Smooth muscle cell of the brain vasculature (primary cell): ENCODE results near the gene WDR54.
"Not testable (repeated sequence)": the region's sequence is repeated elsewhere in the genome, so short reads cannot be mapped to it uniquely, and the experiment has no call there.

ENCODE experiments used
- DNase-seq: peaks from one replicate; pipeline ENCODE4 v3.0.0-alpha.2; 2012; ENCODE audit warnings: low read depth, low spot score

Gene WDR54

DNA sequence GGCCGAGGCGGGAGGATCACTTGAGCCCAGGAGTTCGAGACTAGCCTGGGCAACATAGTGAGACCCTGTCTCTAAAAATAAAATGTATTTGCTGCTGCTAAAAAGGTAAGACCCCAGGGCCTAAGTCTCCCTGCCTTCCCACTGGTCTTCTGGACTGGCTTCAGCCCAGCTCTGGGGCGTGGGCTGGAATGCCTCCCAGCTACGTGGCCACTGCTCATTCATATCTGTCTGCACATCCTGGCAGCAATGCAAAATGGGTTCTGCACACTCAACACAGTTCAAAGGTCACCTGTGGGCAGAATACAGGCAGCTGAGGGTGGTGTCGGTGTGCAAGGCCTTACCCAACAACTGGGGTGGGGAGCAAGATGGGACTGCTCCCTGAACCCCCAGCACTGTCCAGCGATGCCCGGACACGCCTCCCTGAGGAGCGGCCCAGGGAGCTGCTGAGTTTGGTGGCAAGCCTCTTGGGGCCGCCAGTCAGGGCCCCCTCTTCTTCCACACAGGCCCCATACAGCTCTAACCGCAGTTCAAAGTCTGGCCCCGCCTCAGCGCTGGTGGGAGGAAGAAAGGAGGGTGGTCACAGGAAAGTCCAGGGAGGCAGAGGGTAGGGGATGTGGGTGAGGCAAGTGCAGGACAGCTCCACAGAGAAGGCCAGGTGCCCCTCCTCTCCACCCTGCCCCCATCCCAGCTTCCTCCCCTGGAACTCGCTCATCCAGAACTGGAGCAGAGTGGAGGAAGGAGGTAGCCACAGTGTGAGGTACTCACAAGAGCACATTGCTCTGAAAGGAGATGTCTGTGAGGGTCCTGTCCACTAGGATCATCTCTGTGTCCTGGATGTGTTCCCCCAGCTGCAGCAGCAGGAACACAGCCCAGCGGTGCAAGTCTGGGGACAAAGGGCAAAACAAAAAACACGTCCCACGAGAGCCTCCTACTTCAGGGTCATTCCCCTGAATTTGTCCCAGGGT, 8.2 kb downstream of the WDR54 start:
- DNase-seq, result no peak

DNA sequence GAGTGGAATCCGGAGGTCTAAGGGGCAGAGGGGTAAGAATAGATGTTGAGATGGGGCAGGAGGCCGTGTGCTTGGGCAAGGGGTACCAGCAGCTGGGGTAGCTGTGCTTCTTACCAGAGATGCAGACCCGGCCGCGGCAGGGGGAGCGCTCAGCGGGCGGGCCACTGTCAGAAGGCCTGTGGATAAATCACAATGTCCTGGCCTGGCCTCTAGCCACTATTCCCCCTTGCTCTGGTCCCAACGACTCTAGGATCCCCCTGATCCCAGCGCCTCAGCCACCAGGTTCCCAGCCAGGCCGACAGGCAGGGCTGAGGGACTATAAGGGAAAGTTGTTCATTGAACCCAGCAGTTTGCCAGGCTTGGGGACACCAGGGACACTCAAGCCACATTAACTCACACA, 9.0 kb downstream of the WDR54 start:
- DNase-seq, result no peak

DNA sequence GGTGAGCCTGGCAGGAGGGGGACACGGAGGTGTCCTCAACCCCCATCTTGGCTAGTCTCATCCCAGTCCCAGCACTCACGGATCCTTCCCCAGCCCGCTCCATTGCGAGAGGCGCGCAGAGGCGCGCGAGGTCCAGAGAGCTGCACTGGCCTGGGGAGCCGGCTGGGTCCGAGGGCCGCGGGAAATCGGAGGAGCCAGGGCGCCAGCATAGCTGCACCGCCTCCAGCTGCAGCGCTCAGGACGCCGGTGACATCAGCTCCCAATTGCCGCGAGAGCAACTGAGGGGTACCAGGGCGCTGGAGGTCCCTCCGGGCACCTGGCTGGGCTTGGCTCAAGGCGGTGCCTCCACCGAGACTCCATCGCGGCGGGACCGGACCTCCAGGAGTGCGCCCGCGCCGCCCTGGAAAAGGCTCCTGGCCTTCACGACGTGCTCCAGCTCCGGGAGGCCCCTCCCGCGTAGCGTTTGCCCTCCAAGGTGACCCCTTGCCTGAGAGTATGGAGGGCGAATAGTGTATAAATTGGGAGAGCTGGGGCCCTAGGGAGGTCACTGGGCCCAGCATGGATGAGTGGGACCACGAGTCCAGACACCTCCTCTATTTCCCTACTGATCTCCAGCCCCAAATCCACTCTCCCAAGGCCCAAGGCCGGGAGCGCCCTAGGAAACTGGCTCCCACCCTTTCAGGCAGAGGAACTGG, 14.7 kb downstream of the WDR54 start:
- DNase-seq, result no peak

DNA sequence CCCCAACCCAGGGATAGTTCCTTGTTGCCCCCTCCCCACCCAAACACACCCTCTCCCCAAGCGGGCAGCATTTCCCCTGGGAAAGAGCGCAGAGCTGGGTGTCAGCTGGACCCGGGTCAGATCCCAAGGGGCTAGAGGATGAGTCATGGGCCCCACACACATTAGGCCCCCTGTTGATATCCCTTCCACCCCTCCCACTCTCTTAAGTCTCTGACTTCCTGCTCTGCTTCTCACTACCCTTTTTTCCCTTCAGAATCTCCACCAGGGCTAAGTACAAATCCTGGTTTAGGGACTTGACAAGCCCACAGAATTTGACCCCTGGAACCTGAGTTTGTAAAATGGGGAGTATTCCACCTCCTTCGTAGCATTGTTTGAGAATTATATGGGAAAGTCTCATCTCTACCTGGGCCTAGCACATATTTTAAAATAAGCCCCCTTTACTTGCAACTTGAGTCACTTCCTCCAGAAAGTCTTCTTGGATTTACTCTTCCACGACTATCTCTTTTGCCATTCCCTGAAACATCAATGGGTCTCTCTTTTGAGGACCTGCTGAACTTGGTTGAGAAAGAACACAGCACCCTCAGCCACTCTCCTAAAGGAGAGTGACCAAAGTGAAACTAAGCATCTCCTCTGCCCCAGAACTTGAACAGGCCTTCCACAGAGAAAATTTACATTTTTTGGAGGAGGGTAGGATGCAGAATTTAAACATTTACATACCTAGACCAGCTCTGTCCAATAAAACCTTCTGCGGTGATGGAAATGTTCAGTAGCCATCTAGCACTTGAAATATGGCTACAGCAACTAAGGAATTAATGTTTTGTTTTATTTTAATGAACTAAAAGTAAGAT, 15.5 kb downstream of the WDR54 start:
- DNase-seq, result no peak

DNA sequence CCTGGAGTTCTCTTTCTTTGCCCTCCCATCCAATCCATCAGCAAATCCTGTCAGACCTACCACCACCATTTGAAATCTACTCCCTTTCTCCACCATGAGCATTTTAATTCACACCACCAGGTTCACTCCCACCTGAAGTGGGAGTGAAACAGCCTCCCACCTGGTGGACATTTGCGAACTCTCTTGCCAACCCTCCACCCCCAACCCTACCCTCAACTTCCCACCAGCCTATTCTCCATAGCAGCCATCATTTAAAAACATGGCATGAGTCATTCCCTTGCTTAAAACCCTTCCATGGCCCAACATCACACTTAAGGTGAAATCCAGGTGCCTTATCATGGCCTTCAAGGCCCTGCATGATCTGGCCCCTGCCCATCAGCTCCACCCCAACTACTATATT, 16.7 kb downstream of the WDR54 start:
- no peak for DNase-seq

DNA sequence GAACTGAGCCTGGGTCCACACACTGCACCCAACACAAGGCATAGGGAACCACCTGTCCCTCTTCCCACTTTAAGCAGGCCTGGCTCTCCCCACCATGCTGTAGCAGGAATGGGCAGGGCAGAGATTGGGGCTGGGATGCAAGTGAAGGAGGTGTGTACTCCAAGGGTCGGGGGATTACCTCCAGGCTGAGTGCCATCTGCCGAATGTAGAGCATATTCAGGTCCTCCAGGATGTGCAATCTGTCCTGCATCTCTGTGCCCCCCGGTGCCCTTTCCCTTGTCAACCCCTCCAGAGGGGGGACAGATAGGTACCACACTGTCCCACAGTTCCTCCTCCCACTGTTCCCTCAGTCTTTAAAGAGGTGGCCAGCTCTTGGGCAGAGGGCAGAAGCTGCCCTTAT, 17.8 kb downstream of the WDR54 start:
- DNase-seq, result no peak

DNA sequence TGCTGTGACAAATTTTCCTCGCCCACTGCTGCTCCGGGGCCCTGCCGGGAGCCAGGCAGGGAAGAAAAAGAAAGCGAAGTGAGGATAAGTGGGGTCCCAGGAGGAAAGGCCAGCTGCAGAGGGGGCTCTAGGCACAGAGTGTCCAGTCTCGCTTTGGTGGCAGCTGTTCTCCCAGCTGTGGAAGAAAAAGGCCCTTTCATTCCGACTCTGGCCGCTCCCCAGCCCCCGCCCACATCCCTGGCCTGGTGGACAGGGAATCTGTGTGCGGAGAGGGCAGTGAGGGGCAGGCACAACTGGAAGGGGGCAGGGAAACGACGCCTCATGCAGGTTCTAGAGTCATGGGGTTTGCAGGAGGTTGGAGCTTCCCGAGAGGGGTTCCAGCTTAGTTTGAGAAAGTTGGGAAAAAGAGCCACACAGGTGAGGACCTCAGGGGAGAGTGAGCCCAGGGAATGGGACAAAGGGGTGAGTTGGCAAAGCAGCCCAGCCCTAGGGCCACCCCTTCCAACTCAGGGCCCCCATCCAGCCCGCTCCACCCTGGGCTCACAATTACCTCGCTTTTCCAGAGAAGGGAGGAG, 18.4 kb downstream of the WDR54 start:
- DNase-seq, result no peak

DNA sequence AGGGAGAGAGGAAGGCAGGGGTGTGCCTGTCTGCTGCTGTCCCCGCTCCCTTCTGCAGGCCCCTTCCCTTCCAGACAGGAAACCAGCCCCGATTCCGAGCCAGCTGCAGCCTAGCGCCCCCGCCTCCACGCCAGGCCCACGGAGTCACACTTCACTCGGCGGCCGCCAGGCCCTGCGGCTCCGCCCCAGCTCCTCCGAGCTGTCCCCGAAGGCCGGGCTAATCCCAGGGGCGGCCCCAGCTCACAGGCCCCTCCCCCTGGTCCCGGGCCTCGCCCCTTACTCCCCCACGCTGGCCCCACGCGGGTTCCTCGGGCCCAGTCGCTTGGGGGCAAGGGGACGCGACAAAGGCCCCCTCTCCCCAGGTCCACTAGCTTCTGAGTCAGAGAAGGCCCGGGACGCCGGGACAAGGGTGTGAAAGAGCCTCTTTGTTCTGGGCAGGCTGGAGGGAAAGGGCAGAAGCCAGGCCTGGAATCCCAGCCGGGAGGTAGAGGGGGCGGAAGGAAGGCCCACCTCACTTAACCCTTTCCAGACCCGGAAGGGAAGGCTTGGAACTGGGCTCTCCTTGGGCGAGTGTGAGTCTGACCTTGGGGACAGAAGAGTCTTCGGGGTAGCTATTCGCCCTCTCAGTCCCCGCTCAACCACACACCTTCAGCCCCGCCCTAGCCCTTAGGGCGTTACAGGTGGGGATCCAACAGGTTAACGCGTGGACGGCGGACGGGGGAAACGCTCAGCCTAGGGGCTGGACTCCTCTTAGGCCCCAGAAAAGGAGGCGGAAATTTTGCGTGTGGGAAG, 19.0 kb downstream of the WDR54 start:
- no peak for DNase-seq

DNA sequence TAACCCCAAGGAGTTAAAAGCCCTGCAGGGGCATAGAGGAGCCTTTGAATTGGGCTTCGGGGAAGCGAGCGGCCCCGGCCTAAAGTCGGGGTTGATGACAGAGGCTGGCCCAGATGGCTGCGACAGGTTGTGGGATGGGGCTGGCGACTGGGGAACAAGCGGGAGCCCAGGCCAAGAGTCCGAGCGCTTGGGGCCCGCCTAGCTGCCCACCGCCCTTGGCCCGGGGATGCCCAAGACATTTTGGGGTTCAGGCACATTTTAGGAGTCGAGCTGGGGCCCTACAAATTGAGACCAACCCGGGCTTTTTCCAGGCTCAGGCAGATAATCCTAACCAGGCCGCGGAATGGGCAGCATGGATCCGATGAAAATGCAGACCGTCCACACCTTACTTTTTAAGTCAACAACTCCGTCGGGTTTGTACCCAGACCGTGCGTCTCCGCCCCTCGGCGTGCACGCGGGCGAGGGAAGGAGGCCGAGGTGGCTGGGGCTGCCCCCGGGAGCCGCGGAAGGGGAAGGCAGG, 19.7 kb downstream of the WDR54 start:
- DNase-seq, result no peak

DNA sequence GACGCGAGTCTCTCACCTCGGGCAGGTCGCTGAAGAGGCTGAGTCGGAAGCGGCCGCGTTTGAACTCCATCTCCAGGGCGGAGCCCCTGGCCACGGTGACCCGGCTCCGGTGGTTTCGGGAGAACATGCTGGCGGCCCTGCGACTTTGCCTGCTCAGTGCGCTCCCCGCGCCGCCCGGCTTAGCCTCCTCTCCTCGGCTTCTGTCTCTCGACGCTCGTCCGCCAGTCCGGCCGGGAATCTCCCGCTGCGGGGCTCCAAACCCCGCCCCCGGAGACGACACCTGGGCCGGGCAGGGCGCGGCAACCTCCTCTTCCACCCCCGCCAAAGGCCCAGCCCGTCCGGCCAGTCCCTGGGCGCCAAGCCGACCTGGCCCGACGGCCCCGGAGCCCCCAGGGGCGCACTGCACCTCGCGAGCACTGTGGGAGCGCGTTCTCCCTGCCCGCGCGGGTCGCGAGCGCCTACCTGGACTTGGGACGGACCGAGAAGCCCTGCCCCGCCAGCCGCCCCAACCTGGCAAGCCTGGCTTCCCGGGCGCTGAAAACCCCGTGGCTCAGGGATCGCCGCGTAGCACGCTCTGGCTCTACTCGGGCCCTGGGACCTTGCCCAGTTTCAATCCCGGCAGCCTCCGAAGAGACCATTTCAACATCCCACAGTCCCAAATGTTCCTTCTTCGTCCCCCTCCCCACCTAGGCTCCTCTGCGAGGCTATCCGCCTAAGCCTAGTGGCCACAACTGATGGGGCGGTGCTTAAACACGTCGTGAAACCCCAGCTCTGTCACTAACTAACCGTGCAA, 20.4 kb downstream of the WDR54 start, which contains the start of gene RTKN:
TSS of gene RTKN (minus strand) at position 248 of the 793 bp plus-strand sequence. CDS start at position 127, 121 bp downstream.
- DNase-seq, result no peak

DNA sequence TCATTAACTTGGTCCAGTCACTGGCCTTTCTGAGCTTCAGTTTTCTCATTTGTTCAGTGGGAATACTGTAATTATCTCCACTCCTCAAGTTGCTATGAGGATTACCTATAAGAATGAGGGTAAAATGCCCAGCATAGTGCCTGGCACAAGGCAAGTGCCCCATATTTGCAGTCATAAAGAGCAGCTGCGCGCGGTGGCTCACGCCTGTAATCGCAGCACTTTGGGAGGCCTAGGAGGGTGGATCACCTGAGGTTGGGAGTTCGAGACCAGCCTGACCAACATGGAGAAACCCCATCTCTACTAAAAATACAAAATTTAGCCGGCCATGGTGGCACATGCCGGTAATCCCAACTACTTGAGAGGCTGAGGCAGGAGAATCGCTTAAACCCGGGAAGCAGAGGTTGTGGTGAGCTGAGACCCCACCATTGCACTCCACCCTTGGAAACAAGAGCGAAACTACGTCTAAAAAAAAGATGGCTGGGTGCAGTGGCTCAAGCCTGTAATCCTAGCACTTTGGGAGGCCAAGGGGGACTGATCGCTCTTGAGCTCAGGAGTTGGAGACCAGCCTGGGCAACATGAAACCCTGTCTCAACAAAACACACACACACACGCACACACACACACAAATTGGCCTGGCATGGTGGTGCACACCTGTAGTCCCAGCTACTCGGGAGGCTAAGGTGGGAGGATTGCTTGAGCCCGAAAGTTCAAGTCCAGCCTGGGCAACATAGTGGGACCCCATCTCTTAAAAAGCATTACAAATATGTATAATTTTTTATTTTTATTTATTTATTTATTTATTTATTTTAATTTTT, 21.2 kb downstream of the WDR54 start:
- not testable (repeated sequence) for DNase-seq

DNA sequence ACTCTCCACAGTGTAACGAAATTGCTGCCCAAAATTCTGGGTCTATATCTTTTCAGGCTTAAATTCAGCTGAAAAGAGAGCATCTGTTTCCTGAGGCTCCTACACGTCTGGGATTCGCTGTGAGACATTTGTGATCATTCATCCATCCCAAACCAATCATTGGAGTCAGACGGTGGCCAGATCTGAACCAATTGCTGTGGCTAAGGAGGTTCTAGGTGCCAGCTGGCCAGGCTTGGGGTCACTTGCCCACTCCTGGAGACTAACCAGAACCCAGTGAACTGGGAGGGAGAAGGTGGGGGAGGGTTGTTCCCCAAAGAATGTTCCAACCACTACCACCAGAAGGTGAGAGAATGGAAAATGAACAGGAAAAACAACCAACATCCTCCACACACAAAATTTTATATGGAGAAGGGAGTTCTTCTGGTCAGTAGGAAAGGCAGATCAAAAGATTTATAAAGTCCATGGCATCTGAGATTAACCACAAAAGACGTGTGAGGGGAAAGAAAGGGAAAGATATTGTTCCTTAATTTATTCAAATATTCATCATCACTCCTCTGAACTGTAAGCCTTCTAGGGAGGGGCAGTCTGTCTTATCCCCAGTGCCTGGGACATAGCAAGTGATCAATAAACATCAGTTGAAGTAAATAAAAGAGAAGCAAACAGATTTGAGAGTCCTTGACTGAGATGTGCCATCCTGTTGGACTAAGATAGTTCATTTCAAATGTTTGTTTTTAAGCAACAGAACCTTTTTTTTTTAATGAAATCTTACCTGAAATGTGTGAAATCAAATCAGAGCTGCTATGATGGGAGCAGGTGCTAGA, 23.2 kb downstream of the WDR54 start:
- DNase-seq, result no peak

DNA sequence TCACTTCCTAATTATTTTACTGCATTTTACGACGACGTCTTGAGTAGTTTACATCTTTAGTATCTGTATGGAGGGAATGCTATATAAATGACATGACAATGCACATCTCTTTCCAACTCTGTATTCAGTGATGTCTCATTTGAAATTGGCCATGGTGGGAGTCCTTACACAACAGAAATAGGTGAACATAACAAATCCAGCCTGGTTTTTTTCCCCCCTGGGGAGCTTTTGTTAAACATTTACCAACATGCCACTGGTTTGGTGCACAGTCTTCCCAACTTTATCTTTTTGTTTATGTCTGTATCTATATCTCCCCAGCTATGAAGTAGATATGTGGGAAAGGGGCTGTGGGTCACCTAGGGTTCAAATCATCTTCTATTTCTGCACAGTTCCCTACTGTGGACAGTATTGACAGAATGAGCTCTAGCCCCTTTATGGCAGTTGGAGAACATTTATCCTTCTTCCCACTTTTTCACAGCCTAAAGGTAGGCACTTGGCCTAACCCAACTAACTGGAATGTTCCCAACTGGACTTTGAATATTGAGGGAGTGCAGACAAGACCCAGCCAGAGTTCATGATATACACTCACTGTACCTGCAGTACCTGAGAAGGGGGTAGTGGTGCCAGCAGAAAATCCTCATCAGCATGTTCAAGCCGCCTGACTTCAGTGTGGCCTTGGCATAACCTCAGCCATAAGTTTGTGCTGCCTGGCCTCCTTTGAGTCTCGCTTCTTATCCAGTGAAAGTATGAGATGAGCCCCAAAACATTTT, 25.9 kb downstream of the WDR54 start:
- DNase-seq, result no peak

DNA sequence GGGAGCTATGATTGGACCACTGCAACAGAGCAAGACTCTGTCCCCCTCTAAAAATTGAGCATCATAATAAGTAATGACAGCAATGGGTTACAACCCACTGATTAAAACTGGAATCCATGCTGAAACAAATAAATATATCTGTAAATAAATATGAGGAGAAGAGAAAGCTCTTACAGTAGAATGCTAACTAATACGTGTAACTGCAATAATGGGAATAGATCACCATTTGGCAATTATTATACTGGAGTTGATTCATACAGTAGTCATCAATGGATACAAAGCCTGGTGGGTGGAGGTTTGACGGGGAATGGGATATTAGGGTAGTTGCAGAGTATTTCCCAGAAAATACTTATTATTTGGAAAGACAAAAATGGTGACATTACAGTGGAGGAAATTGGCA, 27.2 kb downstream of the WDR54 start:
- DNase-seq, result no peak

DNA sequence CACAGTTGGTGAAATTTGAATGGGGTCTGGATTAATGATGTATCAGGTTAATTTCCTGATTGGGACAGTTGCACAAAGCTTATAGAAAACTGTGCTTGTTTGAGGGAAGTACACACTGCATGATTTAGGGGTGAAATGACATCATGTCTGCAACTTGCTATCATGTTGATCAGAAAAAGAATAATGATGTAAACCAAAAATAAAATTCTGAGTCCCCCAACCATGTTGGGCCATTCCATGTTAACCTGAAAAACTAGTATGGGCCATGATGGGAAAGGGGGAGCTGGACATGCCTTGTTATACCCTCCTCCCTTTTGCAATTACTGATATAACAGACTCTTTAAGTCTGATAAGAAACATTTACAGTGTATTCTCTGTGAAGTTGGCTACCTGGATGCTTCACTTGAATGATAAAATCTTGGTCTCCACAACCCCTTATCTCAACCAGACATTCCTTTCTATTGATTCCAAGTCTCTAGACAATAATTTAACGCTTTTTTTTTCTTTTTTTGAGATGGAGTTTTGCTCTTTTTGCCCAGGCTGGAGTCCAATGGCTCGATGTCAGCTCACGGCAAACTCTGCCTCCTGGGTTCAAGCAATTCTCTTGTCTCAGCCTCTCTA, 29.1 kb downstream of the WDR54 start:
- DNase-seq, result no peak

DNA sequence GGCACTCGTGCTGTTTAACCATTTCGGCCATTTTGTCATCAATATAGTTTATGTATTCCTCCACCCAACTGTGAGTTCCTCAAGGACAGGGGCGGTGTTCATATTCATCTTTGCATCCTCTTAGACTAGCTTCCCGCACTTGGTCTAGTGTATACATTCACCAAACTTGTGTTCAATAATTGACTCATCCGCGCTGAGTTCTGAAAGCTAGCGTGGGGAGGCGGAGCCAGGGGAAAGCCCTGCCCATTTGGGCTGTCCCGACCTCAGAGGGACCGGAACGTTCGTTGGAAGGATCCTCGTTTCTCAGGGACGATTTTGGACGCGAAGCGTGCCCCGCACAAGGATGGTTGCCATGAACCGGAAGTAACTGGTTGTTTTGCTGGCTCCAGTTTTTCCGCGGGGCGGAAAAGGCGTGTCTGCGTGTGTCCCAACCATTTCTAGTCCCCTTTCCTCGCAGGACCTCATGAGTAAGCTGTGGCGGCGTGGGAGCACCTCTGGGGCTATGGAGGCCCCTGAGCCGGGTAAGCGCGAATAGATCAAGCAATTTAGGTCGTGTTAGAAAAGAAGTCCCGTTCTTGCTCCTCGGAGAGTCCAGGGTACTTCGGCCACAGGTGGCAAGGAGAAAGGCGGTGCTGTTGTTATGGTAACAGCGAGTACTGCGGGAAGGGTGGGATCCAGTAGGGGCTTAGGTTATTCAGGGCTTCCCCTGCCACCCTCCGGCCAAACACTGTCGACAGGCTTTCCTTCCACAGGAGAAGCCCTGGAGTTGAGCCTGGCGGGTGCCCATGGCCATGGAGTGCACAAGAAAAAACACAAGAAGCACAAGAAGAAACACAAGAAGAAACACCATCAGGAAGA, 33.4 kb downstream of the WDR54 start, which contains the start of gene INO80B:
TSS of gene INO80B (plus strand) at position 434 of the 858 bp plus-strand sequence. CDS start at position 464, 30 bp downstream.
- DNase-seq, result peak; percentile 97
